HepG2 (cell line): Measurements from ENCODE around the gene LDB2.

ENCODE experiments used
- BRCA1 ChIP-seq: sonication (generic); formaldehyde crosslinking; IDR thresholded peaks from 2 replicates; pipeline ENCODE4 v1.4.0; 2020; ENCODE audit warnings: missing genetic modification reagents
- CTCF ChIP-seq: sonication (generic); formaldehyde crosslinking; IDR thresholded peaks from 2 replicates; pipeline ENCODE4 v1.5.0; 2020; ENCODE audit warnings: mild to moderate bottlenecking, missing genetic modification reagents, moderate library complexity
- FOXJ3 ChIP-seq: sonication (generic); formaldehyde crosslinking; IDR thresholded peaks from 2 replicates; pipeline ENCODE4 v1.4.0; 2020; ENCODE audit warnings: missing genetic modification reagents, mild to moderate bottlenecking, borderline replicate concordance
- MAFF ChIP-seq: IDR thresholded peaks from 2 replicates; pipeline ENCODE4 v1.6.1; 2011; ENCODE audit warnings: low read depth, low read length, improper control_type of control experiment
- PAWR ChIP-seq: sonication (generic); formaldehyde crosslinking; IDR thresholded peaks from 2 replicates; pipeline ENCODE4 v1.4.0; 2020; ENCODE audit warnings: missing genetic modification reagents, mild to moderate bottlenecking, borderline replicate concordance
- RNF2 ChIP-seq: fragments of 450-650 bp; conservative IDR thresholded peaks from 2 replicates; pipeline ENCODE4 v1.6.1; 2016; ENCODE audit warnings: low read depth
- SMAD1 ChIP-seq: sonication (generic); formaldehyde crosslinking; IDR thresholded peaks from 2 replicates; pipeline ENCODE4 v1.4.0; 2020; ENCODE audit warnings: missing genetic modification reagents, low read depth, mild to moderate bottlenecking, borderline replicate concordance
- TAF1 ChIP-seq: sonication (generic); formaldehyde crosslinking; IDR thresholded peaks from 2 replicates; pipeline ENCODE4 v1.4.0; 2020; ENCODE audit warnings: missing genetic modification reagents
- THAP9 ChIP-seq: sonication (generic); formaldehyde crosslinking; IDR thresholded peaks from 2 replicates; pipeline ENCODE4; 2020; ENCODE audit warnings: missing genetic modification reagents, mild to moderate bottlenecking, borderline replicate concordance
- ZNF776 ChIP-seq: sonication (generic); formaldehyde crosslinking; IDR thresholded peaks from 2 replicates; pipeline ENCODE4 v1.4.0; 2020; ENCODE audit warnings: mild to moderate bottlenecking, missing genetic modification reagents
- TF ChIP-seq, protein P1 (sequence below), 2 experiments: IDR thresholded peaks; 2 replicates each; pipeline ENCODE4 v1.6.1; 2011 to 2012; ENCODE audit warnings: low read length in 2 of 2, borderline replicate concordance in 1 of 2, low read depth in 1 of 2, mild to moderate bottlenecking in 1 of 2, moderate library complexity in 1 of 2

- TF ChIP-seq, protein P1, sequence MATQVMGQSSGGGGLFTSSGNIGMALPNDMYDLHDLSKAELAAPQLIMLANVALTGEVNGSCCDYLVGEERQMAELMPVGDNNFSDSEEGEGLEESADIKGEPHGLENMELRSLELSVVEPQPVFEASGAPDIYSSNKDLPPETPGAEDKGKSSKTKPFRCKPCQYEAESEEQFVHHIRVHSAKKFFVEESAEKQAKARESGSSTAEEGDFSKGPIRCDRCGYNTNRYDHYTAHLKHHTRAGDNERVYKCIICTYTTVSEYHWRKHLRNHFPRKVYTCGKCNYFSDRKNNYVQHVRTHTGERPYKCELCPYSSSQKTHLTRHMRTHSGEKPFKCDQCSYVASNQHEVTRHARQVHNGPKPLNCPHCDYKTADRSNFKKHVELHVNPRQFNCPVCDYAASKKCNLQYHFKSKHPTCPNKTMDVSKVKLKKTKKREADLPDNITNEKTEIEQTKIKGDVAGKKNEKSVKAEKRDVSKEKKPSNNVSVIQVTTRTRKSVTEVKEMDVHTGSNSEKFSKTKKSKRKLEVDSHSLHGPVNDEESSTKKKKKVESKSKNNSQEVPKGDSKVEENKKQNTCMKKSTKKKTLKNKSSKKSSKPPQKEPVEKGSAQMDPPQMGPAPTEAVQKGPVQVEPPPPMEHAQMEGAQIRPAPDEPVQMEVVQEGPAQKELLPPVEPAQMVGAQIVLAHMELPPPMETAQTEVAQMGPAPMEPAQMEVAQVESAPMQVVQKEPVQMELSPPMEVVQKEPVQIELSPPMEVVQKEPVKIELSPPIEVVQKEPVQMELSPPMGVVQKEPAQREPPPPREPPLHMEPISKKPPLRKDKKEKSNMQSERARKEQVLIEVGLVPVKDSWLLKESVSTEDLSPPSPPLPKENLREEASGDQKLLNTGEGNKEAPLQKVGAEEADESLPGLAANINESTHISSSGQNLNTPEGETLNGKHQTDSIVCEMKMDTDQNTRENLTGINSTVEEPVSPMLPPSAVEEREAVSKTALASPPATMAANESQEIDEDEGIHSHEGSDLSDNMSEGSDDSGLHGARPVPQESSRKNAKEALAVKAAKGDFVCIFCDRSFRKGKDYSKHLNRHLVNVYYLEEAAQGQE (IDR thresholded peaks at IDR 0.05; ENCODE audit: borderline replicate concordance in 1 of 2, low read depth in 1 of 2, low read length in 2 of 2): no peak
- TF ChIP-seq SMAD1: no peak
- no peak for TF ChIP-seq CTCF (CRISPR knock-in tag)
- no peak for TF ChIP-seq ZNF776
- TF ChIP-seq RNF2: no peak
- TF ChIP-seq THAP9 (CRISPR knock-in tag): no peak
- TF ChIP-seq TAF1 (CRISPR knock-in tag): no peak
- TF ChIP-seq PAWR (CRISPR knock-in tag): no peak
- no peak for TF ChIP-seq FOXJ3
- no peak for TF ChIP-seq MAFF
- no peak for TF ChIP-seq BRCA1 (CRISPR knock-in tag)
Observed at GRCh38 chr4:16457944-16458343, 440.5 kb downstream of the LDB2 start.
